Measurements from ENCODE around the gene TOM1L1. TPM values are rescaled to one million over a fixed set of nuclear protein-coding genes. Genes with fewer than 3 reads are reported as not detected.

TOM1L1 gene
- total and polyA plus RNA-seq, 11 donors, result 6.1 to 19.7 (median 9.8) TPM

GRCh38 chr17:54941285-54941684, 40.6 kb downstream of the TOM1L1 start:
- 83 to 91% (median 87%) methylated on average over 1 of the region's 1 CpG for WGBS, 4 donors
- no peaks in the 10 kb centered on the region for H3K4me1 ChIP-seq
- DNase-seq (no peak), ATAC-seq (no peak)
- H3K27ac ChIP-seq, result no peak overlapping the region
- intact Hi-C loops (cut with DNase I), result no loop called here
- H3K4me3 ChIP-seq, result no peak overlapping the region
- TF ChIP-seq CTCF (IDR thresholded peaks at IDR 0.05) (no peak), POLR2A (IDR thresholded peaks at IDR 0.05) (no peak)
- no peaks in the 10 kb centered on the region for H3K27me3 ChIP-seq
- H3K36me3 ChIP-seq, result peaks cover 0 to 31% (median 11%) of the 10 kb centered on the region in 9 donors
- H3K9me3 ChIP-seq, result no peaks in the 10 kb centered on the region

- Histone ChIP-seq H3K9me3 (no peaks in the 10 kb centered on the region), H3K4me3 (no peak overlapping the region), H3K27me3 (no peaks in the 10 kb centered on the region), H3K36me3 (peaks cover 0 to 9% (median 0%) of the 10 kb centered on the region in 9 donors), H3K27ac (no peak overlapping the region), H3K4me1 (no peaks in the 10 kb centered on the region)
- intact Hi-C loops (cut with DNase I), result no loop called here
- TF ChIP-seq CTCF (IDR thresholded peaks at IDR 0.05), result no peak
- no peak for TF ChIP-seq POLR2A (IDR thresholded peaks at IDR 0.05)
- WGBS, 4 donors, result 74 to 85% (median 80%) methylated on average over 1 of the region's 1 CpG
- ATAC-seq, result no peak
- no peak for DNase-seq
Observed at GRCh38 chr17:54944796-54945195, 44.1 kb downstream of the TOM1L1 start.

- TF ChIP-seq POLR2A (IDR thresholded peaks at IDR 0.05), result no peak
- TF ChIP-seq CTCF (IDR thresholded peaks at IDR 0.05), result no peak
- DNase-seq, result no peak
- ATAC-seq, result no peak
- Histone ChIP-seq H3K4me3 (no peak overlapping the region), H3K36me3 (peaks cover 0 to 4% (median 0%) of the 10 kb centered on the region in 9 donors), H3K27me3 (no peaks in the 10 kb centered on the region), H3K4me1 (no peaks in the 10 kb centered on the region), H3K27ac (no peak overlapping the region), H3K9me3 (no peaks in the 10 kb centered on the region)
- intact Hi-C loops (cut with DNase I), result no loop called here
- 78 to 88% (median 83%) methylated on average over 1 of the region's 1 CpG for WGBS, 4 donors
Observed at GRCh38 chr17:54945231-54945630, 44.6 kb downstream of the TOM1L1 start.

- intact Hi-C loops (cut with DNase I), result no loop called here
- Histone ChIP-seq H3K4me3 (no peak overlapping the region), H3K4me1 (no peaks in the 10 kb centered on the region), H3K27me3 (no peaks in the 10 kb centered on the region), H3K9me3 (no peaks in the 10 kb centered on the region), H3K36me3 (peaks cover 0 to 3% (median 0%) of the 10 kb centered on the region in 9 donors), H3K27ac (no peak overlapping the region)
- DNase-seq, result no peak
- ATAC-seq, result no peak
- no peak for TF ChIP-seq CTCF (IDR thresholded peaks at IDR 0.05)
- TF ChIP-seq POLR2A (IDR thresholded peaks at IDR 0.05), result no peak
- WGBS, 4 donors, result 65 to 74% (median 70%) methylated on average over 1 of the region's 1 CpG
Observed at GRCh38 chr17:54945671-54946070, 45.0 kb downstream of the TOM1L1 start.
